WTC11 (cell line): ENCODE data around the gene PLBD2. TPM values are rescaled to one million over a fixed set of nuclear protein-coding genes. Genes with fewer than 3 reads are reported as not detected.
A peak's percentile ranks its signal among the peaks of the same experiment; 100 is the strongest.

Source experiments
- ATAC-seq: fragments of 200-7000 bp; cut with Tn5 transposase; 2 replicates; pipeline ENCODE4 v1.10.0; 2021; ENCODE audit warnings: mild to moderate bottlenecking, moderate library complexity
- CTCF ChIA-PET: fragments of 300-600 bp; sonication (Branson Sonifier 250); formaldehyde crosslinking; loops from one replicate; lab custom pipeline; 2021; ENCODE audit warnings: antibody characterized with exemption; lab: Charles Lee
- POLR2A ChIA-PET: fragments of 350-600 bp; sonication (Branson Sonifier 250); formaldehyde crosslinking; loops from one replicate; lab custom pipeline; 2021; ENCODE audit warnings: antibody characterized with exemption; lab: Charles Lee
- DNase-seq: peaks from one replicate; pipeline ENCODE4 v3.0.0; 2021; ENCODE audit warnings: low spot score
- H3K27ac Mint-ChIP-seq: 2 replicates; pipeline ENCODE4 v1.8.0; 2021; ENCODE audit warnings: mixed read lengths
- H3K27me3 Mint-ChIP-seq: 2 replicates; pipeline ENCODE4 v1.8.0; 2021; ENCODE audit warnings: low read depth, mild to moderate bottlenecking, moderate library complexity, mixed read lengths
- H3K36me3 Mint-ChIP-seq: 2 replicates; pipeline ENCODE4 v1.8.0; 2021; ENCODE audit warnings: mixed read lengths
- H3K4me1 Mint-ChIP-seq: 2 replicates; pipeline ENCODE4 v1.8.0; 2022; ENCODE audit warnings: mixed read lengths
- H3K4me3 Mint-ChIP-seq: 2 replicates; pipeline ENCODE4 v1.8.0; 2021; ENCODE audit warnings: mild to moderate bottlenecking, moderate library complexity, mixed read lengths
- H3K9me3 Mint-ChIP-seq: 2 replicates; pipeline ENCODE4 v1.8.0; 2021; ENCODE audit warnings: mixed read lengths
- CREM ChIP-seq: sonication (generic); formaldehyde crosslinking; IDR thresholded peaks from 2 replicates; pipeline ENCODE4 v1.8.1; 2022; ENCODE audit warnings: mild to moderate bottlenecking, missing genetic modification reagents, moderate library complexity
- GABPB1 ChIP-seq: sonication (generic); formaldehyde crosslinking; IDR thresholded peaks from 2 replicates; pipeline ENCODE4 v1.8.1; 2023; ENCODE audit warnings: mild to moderate bottlenecking, missing genetic modification reagents
- GTF2I ChIP-seq: fragments of 250-450 bp; sonication (Bioruptor Pico); conservative IDR thresholded peaks from 2 replicates; pipeline ENCODE4 v1.4.0; 2021; ENCODE audit warnings: mild to moderate bottlenecking
- HMGA2 ChIP-seq: fragments of 250-450 bp; sonication (Bioruptor Pico); IDR thresholded peaks from 2 replicates; pipeline ENCODE4 v1.4.0; 2021; ENCODE audit warnings: mild to moderate bottlenecking, moderate library complexity
- KAT7 ChIP-seq: sonication (generic); formaldehyde crosslinking; IDR thresholded peaks from 2 replicates; pipeline ENCODE4 v1.8.1; 2023; ENCODE audit warnings: missing genetic modification reagents, mild to moderate bottlenecking, borderline replicate concordance
- SMAD3 ChIP-seq: sonication (generic); formaldehyde crosslinking; IDR thresholded peaks from 2 replicates; pipeline ENCODE4 v1.8.0; 2022; ENCODE audit warnings: missing genetic modification reagents, mild to moderate bottlenecking, borderline replicate concordance
- total RNA-seq: library from RNA; stranded (reverse); gene quantifications from 3 replicates; pipeline ENCODE4 v1.2.3, GENCODE V29; 2021
- TF ChIP-seq, protein P1 (sequence below): fragments of 200-600 bp; IDR thresholded peaks from 2 replicates; pipeline ENCODE4 v1.8.0; 2022; ENCODE audit warnings: antibody characterized with exemption
- TF ChIP-seq, protein P2 (sequence below): sonication (generic); formaldehyde crosslinking; conservative IDR thresholded peaks from 2 replicates; pipeline ENCODE4 v1.8.1; 2022; ENCODE audit warnings: mild to moderate bottlenecking, missing genetic modification reagents
- TF ChIP-seq, protein P3 (sequence below): fragments of 250-450 bp; sonication (Bioruptor Pico); IDR thresholded peaks from 2 replicates; pipeline ENCODE4 v1.8.0; 2021; ENCODE audit warnings: mild to moderate bottlenecking
- TF ChIP-seq, protein P4 (sequence below): sonication (generic); formaldehyde crosslinking; IDR thresholded peaks from 2 replicates; pipeline ENCODE4 v1.8.1; 2023; ENCODE audit warnings: mild to moderate bottlenecking, missing genetic modification reagents
- TF ChIP-seq, protein P5 (sequence below): fragments of 250-450 bp; sonication (Bioruptor Pico); IDR thresholded peaks from 2 replicates; pipeline ENCODE4 v1.9.0; 2021; ENCODE audit warnings: mild to moderate bottlenecking
- TF ChIP-seq, protein P6 (sequence below): sonication (generic); formaldehyde crosslinking; IDR thresholded peaks from 2 replicates; pipeline ENCODE4 v1.8.0; 2023; ENCODE audit warnings: missing genetic modification reagents, mild to moderate bottlenecking, borderline replicate concordance
- TF ChIP-seq, protein P7 (sequence below): sonication (generic); formaldehyde crosslinking; IDR thresholded peaks from 2 replicates; pipeline ENCODE4 v1.8.1; 2023; ENCODE audit warnings: mild to moderate bottlenecking, missing genetic modification reagents
- TF ChIP-seq, protein P8 (sequence below): sonication (generic); formaldehyde crosslinking; IDR thresholded peaks from 2 replicates; pipeline ENCODE4 v1.8.1; 2023; ENCODE audit warnings: mild to moderate bottlenecking, missing genetic modification reagents, moderate library complexity

PLBD2 gene
- total RNA-seq, 1 experiment from 2014 or later, result 34.8 TPM

DNA sequence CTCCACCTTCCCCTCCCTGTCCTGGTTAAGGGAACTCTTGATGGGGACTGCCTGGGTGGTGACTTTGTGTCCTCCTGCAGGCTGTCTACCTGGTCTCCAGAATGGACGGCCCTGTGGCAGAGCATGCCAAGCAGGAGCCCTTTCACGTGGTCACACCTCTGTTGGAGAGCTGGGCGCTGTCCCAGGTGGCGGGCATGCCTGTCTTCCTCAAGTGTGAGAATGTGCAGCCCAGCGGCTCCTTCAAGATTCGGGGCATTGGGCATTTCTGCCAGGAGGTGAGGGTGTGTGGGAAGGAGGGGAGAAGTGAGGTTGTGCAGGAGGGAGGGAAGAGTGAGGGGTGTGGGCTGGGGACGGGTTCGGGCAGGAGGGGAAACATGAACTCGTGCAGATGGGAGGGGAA, 69.5 kb downstream of the PLBD2 start:
- peaks cover 2% of the 10 kb centered on the region; the same call in 1 of the 2 replicates for H3K27me3 Mint-ChIP-seq
- no peak overlapping the region for H3K27ac Mint-ChIP-seq
- no peak overlapping the region for H3K4me3 Mint-ChIP-seq
- no peak for TF ChIP-seq HMGA2 (CRISPR knock-in tag)
- no peak for ATAC-seq
- ChIA-PET POLR2A (no interaction called here), CTCF (no interaction called here)
- peaks cover 7% of the 10 kb centered on the region for H3K4me1 Mint-ChIP-seq
- DNase-seq, result no peak
- peaks cover 7% of the 10 kb centered on the region for H3K9me3 Mint-ChIP-seq
- no peaks in the 10 kb centered on the region for H3K36me3 Mint-ChIP-seq

DNA sequence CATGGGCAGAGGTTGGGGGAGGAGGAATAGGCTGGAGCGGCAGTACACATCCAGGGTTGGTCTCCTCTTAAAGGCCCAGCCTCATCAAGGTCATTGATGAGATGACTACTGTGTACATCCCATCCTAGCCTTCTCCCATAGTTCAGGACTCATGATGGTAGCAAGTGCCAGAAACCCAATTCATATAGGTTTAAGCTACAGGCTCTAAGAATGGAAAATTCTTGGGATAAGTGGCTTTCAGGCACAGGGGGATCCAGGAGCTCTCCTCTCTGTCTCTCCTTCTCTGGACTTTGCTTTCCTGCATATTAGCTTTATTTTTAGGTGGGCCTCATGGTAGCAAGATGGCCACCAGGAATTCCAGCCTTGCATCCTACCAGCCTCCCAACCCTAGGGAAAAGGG, 70.1 kb downstream of the PLBD2 start:
- ChIA-PET POLR2A (no interaction called here), CTCF (interaction anchor here (1.3 kb wide), 1 partner anchor 33 kb away, joined by 5 read pairs; no protein-coding TSS in a partner anchor)
- peaks cover 7% of the 10 kb centered on the region for H3K4me1 Mint-ChIP-seq

DNA sequence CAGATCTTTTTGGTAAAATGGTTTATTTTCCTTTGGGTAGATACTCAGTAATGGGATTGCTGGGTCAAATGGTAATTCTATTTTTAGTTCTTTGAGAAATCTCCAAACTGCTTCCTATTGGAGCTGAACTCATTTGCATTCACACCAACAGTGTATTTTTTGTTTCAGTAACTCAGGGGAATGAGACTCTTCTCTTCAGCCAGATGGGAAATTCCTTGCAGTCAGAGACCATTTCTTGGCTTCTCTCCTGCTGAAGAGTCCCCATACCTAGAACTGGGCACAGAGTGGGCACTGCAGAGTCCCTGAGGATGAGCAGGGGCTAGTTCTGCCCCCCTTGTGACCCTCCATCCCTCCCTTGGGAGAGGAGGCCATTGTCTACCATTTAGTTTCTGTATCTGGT, 74.6 kb downstream of the PLBD2 start:
- ATAC-seq, result no peak
- no peak overlapping the region for H3K27ac Mint-ChIP-seq
- ChIA-PET POLR2A (no interaction called here), CTCF (interaction anchor here (3.8 kb wide), 1 partner anchor 8 kb away, joined by 21 read pairs; no protein-coding TSS in a partner anchor)
- no peaks in the 10 kb centered on the region for H3K36me3 Mint-ChIP-seq
- no peaks in the 10 kb centered on the region for H3K4me1 Mint-ChIP-seq
- H3K27me3 Mint-ChIP-seq, result peaks cover 2% of the 10 kb centered on the region; the same call in 1 of the 2 replicates
- DNase-seq, result no peak
- TF ChIP-seq CREM (CRISPR knock-in tag), result no peak
- TF ChIP-seq GTF2I (CRISPR knock-in tag), result no peak
- TF ChIP-seq GABPB1 (CRISPR knock-in tag), result no peak
- peaks cover 7% of the 10 kb centered on the region for H3K9me3 Mint-ChIP-seq
- no peak overlapping the region for H3K4me3 Mint-ChIP-seq

More for the DNA sequence above, 70.1 kb downstream of the PLBD2 start:
- Mint-ChIP-seq H3K27ac (no peak overlapping the region), H3K9me3 (peaks cover 7% of the 10 kb centered on the region), H3K36me3 (no peaks in the 10 kb centered on the region), H3K4me3 (no peak overlapping the region), H3K27me3 (peaks cover 2% of the 10 kb centered on the region; the same call in 1 of the 2 replicates)
- ATAC-seq, result no peak
- DNase-seq, result no peak
- TF ChIP-seq, protein P1, sequence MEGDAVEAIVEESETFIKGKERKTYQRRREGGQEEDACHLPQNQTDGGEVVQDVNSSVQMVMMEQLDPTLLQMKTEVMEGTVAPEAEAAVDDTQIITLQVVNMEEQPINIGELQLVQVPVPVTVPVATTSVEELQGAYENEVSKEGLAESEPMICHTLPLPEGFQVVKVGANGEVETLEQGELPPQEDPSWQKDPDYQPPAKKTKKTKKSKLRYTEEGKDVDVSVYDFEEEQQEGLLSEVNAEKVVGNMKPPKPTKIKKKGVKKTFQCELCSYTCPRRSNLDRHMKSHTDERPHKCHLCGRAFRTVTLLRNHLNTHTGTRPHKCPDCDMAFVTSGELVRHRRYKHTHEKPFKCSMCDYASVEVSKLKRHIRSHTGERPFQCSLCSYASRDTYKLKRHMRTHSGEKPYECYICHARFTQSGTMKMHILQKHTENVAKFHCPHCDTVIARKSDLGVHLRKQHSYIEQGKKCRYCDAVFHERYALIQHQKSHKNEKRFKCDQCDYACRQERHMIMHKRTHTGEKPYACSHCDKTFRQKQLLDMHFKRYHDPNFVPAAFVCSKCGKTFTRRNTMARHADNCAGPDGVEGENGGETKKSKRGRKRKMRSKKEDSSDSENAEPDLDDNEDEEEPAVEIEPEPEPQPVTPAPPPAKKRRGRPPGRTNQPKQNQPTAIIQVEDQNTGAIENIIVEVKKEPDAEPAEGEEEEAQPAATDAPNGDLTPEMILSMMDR, result no peak
- TF ChIP-seq GTF2I (CRISPR knock-in tag), result 0 out of 2 replicates have a peak, but pooled peaks have one; percentile 55

DNA sequence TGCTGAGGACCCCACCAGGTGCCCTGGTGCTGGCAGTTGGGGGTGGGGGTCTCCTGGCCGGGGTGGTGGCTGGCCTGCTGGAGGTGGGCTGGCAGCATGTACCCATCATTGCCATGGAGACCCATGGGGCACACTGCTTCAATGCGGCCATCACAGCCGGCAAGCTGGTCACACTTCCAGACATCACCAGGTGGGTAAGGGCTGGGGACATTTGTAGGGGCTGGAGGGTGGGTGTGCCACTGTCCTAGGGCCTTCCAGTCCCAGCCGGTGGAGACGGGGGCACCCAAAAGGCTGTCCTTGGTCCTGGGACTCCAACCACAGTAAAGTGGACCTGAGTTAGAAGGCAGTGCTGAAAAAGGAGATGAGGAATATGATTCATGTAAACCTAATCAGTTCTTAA, 77.0 kb downstream of the PLBD2 start:
- H3K27ac Mint-ChIP-seq, result no peak overlapping the region
- H3K36me3 Mint-ChIP-seq, result no peaks in the 10 kb centered on the region
- ChIA-PET CTCF (interaction anchor here (3.8 kb wide), 1 partner anchor 10 kb away, joined by 21 read pairs; no protein-coding TSS in a partner anchor), POLR2A (interaction anchor here (0.6 kb wide), 2 partner anchors 30 to 87 kb away, joined by 3 read pairs; no protein-coding TSS in a partner anchor)
- no peak for DNase-seq
- H3K27me3 Mint-ChIP-seq, result peaks cover 2% of the 10 kb centered on the region; the same call in 1 of the 2 replicates
- ATAC-seq, result no peak
- H3K9me3 Mint-ChIP-seq, result peaks cover 2% of the 10 kb centered on the region
- peaks cover 3% of the 10 kb centered on the region; the same call in 1 of the 2 replicates for H3K4me1 Mint-ChIP-seq
- no peak overlapping the region for H3K4me3 Mint-ChIP-seq
- TF ChIP-seq GABPB1 (CRISPR knock-in tag) (no peak), KAT7 (CRISPR knock-in tag) (no peak), SMAD3 (CRISPR knock-in tag) (no peak)
- TF ChIP-seq, protein P2, sequence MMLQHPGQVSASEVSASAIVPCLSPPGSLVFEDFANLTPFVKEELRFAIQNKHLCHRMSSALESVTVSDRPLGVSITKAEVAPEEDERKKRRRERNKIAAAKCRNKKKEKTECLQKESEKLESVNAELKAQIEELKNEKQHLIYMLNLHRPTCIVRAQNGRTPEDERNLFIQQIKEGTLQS, result no peak
- TF ChIP-seq, protein P3, sequence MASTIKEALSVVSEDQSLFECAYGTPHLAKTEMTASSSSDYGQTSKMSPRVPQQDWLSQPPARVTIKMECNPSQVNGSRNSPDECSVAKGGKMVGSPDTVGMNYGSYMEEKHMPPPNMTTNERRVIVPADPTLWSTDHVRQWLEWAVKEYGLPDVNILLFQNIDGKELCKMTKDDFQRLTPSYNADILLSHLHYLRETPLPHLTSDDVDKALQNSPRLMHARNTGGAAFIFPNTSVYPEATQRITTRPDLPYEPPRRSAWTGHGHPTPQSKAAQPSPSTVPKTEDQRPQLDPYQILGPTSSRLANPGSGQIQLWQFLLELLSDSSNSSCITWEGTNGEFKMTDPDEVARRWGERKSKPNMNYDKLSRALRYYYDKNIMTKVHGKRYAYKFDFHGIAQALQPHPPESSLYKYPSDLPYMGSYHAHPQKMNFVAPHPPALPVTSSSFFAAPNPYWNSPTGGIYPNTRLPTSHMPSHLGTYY, result no peak
- TF ChIP-seq, protein P4, sequence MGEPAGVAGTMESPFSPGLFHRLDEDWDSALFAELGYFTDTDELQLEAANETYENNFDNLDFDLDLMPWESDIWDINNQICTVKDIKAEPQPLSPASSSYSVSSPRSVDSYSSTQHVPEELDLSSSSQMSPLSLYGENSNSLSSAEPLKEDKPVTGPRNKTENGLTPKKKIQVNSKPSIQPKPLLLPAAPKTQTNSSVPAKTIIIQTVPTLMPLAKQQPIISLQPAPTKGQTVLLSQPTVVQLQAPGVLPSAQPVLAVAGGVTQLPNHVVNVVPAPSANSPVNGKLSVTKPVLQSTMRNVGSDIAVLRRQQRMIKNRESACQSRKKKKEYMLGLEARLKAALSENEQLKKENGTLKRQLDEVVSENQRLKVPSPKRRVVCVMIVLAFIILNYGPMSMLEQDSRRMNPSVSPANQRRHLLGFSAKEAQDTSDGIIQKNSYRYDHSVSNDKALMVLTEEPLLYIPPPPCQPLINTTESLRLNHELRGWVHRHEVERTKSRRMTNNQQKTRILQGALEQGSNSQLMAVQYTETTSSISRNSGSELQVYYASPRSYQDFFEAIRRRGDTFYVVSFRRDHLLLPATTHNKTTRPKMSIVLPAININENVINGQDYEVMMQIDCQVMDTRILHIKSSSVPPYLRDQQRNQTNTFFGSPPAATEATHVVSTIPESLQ, result no peak
- TF ChIP-seq, protein P5, sequence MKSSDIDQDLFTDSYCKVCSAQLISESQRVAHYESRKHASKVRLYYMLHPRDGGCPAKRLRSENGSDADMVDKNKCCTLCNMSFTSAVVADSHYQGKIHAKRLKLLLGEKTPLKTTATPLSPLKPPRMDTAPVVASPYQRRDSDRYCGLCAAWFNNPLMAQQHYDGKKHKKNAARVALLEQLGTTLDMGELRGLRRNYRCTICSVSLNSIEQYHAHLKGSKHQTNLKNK (CRISPR knock-in tag), result no peak
- TF ChIP-seq, protein P6, sequence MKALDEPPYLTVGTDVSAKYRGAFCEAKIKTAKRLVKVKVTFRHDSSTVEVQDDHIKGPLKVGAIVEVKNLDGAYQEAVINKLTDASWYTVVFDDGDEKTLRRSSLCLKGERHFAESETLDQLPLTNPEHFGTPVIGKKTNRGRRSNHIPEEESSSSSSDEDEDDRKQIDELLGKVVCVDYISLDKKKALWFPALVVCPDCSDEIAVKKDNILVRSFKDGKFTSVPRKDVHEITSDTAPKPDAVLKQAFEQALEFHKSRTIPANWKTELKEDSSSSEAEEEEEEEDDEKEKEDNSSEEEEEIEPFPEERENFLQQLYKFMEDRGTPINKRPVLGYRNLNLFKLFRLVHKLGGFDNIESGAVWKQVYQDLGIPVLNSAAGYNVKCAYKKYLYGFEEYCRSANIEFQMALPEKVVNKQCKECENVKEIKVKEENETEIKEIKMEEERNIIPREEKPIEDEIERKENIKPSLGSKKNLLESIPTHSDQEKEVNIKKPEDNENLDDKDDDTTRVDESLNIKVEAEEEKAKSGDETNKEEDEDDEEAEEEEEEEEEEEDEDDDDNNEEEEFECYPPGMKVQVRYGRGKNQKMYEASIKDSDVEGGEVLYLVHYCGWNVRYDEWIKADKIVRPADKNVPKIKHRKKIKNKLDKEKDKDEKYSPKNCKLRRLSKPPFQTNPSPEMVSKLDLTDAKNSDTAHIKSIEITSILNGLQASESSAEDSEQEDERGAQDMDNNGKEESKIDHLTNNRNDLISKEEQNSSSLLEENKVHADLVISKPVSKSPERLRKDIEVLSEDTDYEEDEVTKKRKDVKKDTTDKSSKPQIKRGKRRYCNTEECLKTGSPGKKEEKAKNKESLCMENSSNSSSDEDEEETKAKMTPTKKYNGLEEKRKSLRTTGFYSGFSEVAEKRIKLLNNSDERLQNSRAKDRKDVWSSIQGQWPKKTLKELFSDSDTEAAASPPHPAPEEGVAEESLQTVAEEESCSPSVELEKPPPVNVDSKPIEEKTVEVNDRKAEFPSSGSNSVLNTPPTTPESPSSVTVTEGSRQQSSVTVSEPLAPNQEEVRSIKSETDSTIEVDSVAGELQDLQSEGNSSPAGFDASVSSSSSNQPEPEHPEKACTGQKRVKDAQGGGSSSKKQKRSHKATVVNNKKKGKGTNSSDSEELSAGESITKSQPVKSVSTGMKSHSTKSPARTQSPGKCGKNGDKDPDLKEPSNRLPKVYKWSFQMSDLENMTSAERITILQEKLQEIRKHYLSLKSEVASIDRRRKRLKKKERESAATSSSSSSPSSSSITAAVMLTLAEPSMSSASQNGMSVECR, result no peak
- TF ChIP-seq, protein P7, sequence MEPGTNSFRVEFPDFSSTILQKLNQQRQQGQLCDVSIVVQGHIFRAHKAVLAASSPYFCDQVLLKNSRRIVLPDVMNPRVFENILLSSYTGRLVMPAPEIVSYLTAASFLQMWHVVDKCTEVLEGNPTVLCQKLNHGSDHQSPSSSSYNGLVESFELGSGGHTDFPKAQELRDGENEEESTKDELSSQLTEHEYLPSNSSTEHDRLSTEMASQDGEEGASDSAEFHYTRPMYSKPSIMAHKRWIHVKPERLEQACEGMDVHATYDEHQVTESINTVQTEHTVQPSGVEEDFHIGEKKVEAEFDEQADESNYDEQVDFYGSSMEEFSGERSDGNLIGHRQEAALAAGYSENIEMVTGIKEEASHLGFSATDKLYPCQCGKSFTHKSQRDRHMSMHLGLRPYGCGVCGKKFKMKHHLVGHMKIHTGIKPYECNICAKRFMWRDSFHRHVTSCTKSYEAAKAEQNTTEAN (CRISPR knock-in tag), result no peak
- TF ChIP-seq, protein P8, sequence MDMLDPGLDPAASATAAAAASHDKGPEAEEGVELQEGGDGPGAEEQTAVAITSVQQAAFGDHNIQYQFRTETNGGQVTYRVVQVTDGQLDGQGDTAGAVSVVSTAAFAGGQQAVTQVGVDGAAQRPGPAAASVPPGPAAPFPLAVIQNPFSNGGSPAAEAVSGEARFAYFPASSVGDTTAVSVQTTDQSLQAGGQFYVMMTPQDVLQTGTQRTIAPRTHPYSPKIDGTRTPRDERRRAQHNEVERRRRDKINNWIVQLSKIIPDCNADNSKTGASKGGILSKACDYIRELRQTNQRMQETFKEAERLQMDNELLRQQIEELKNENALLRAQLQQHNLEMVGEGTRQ (CRISPR knock-in tag), result no peak
